Measurements from ENCODE around the gene GALNT17. TPM values are rescaled to one million over a fixed set of nuclear protein-coding genes. Genes with fewer than 3 reads are reported as not detected.

Gene GALNT17
- total RNA-seq, 5 donors from 2014 or later (not counting 1 experiment from before 2014, with no cell fraction given), result 0.09 to 0.20 TPM; not detected in 3

- Histone ChIP-seq H3K9me3 (peaks cover 2% of the 10 kb centered on the region), H3K4me3 (ENCODE audit: control insufficient read depth in 1 of 2, extremely low read depth in 1 of 2, low read length in 1 of 2) (no peak overlapping the region), H3K27ac (ENCODE audit: low read length) (no peak overlapping the region), H3K4me1 (ENCODE audit: control insufficient read depth in 1 of 2, extremely low read depth in 1 of 2, insufficient read depth in 2 of 2, low read length in 2 of 2) (no peaks in the 10 kb centered on the region), H3K27me3 (replicated peaks in 1 of 2; ENCODE audit: control insufficient read depth in 2 of 2, extremely low read depth in 1 of 2, insufficient read depth in 2 of 2, low read length in 1 of 2) (no peaks in the 10 kb centered on the region), H3K36me3 (ENCODE audit: control insufficient read depth in 2 of 2, extremely low read depth in 1 of 2, insufficient read depth in 1 of 2, low read length in 1 of 2) (no peaks in the 10 kb centered on the region)
- H3K9me3 Mint-ChIP-seq, result peaks cover 10 to 24% (median 18%) of the 10 kb centered on the region in 3 donors
- no peaks in the 10 kb centered on the region for H3K27me3 Mint-ChIP-seq
- DNase-seq, result no peak
- POLR2A ChIA-PET, result interaction anchor here in 1 of 2 donors (0.7 kb wide), 1 partner anchor 11 kb away, joined by 7 read pairs; no protein-coding TSS in a partner anchor
- no peak overlapping the region for H3K4me3 Mint-ChIP-seq
- no peak for ATAC-seq (replicated peaks in 1 of 4)
- H3K36me3 Mint-ChIP-seq, result no peaks in the 10 kb centered on the region
- H3K27ac Mint-ChIP-seq, result no peak overlapping the region
- CTCF ChIA-PET, result no interaction called here
- no peaks in the 10 kb centered on the region for H3K4me1 Mint-ChIP-seq
- no CpG with 5 or more reads among the region's 1 CpG for WGBS (ENCODE audit: insufficient coverage)
These were observed 52.7 kb downstream of the GALNT17 start for GRCh38 chr7:71184609-71185008.

GRCh38 chr7:71186535-71187057 lies 54.7 kb downstream of the GALNT17 start:
- ATAC-seq (replicated peaks in 1 of 4), result no peak
- Histone ChIP-seq H3K27ac (ENCODE audit: low read length) (no peak overlapping the region), H3K27me3 (replicated peaks in 1 of 2; ENCODE audit: control insufficient read depth in 2 of 2, extremely low read depth in 1 of 2, insufficient read depth in 2 of 2, low read length in 1 of 2) (no peaks in the 10 kb centered on the region), H3K4me3 (ENCODE audit: control insufficient read depth in 1 of 2, extremely low read depth in 1 of 2, low read length in 1 of 2) (no peak overlapping the region), H3K9me3 (peaks cover 2% of the 10 kb centered on the region), H3K36me3 (ENCODE audit: control insufficient read depth in 2 of 2, extremely low read depth in 1 of 2, insufficient read depth in 1 of 2, low read length in 1 of 2) (no peaks in the 10 kb centered on the region), H3K4me1 (ENCODE audit: control insufficient read depth in 1 of 2, extremely low read depth in 1 of 2, insufficient read depth in 2 of 2, low read length in 2 of 2) (no peaks in the 10 kb centered on the region)
- WGBS (ENCODE audit: insufficient coverage), result 73% methylated on average over 3 of the region's 4 CpGs
- ChIA-PET POLR2A (interaction anchor here in 1 of 2 donors (0.6 kb wide), 1 partner anchor 249 kb away, joined by 6 read pairs; no protein-coding TSS in a partner anchor), CTCF (no interaction called here)
- H3K27me3 Mint-ChIP-seq, result no peaks in the 10 kb centered on the region
- H3K4me3 Mint-ChIP-seq, result no peak overlapping the region
- peaks cover 6 to 27% (median 26%) of the 10 kb centered on the region in 3 donors for H3K9me3 Mint-ChIP-seq
- H3K36me3 Mint-ChIP-seq, result no peaks in the 10 kb centered on the region
- H3K4me1 Mint-ChIP-seq, result no peaks in the 10 kb centered on the region
- no peak for DNase-seq
- H3K27ac Mint-ChIP-seq, result no peak overlapping the region

- DNase-seq (no peak), ATAC-seq (replicated peaks in 1 of 4) (no peak)
- 76% methylated on average over 3 of the region's 6 CpGs for WGBS (ENCODE audit: insufficient coverage)
- Mint-ChIP-seq H3K9me3 (peaks cover 6 to 32% (median 29%) of the 10 kb centered on the region in 3 donors), H3K4me1 (no peaks in the 10 kb centered on the region), H3K27ac (no peak overlapping the region), H3K4me3 (no peak overlapping the region), H3K36me3 (no peaks in the 10 kb centered on the region), H3K27me3 (no peaks in the 10 kb centered on the region)
- CTCF ChIA-PET, result no interaction called here
- Histone ChIP-seq H3K9me3 (peaks cover 2% of the 10 kb centered on the region), H3K27ac (ENCODE audit: low read length) (no peak overlapping the region), H3K27me3 (replicated peaks in 1 of 2; ENCODE audit: control insufficient read depth in 2 of 2, extremely low read depth in 1 of 2, insufficient read depth in 2 of 2, low read length in 1 of 2) (no peaks in the 10 kb centered on the region), H3K4me1 (ENCODE audit: control insufficient read depth in 1 of 2, extremely low read depth in 1 of 2, insufficient read depth in 2 of 2, low read length in 2 of 2) (no peaks in the 10 kb centered on the region), H3K4me3 (ENCODE audit: control insufficient read depth in 1 of 2, extremely low read depth in 1 of 2, low read length in 1 of 2) (no peak overlapping the region), H3K36me3 (ENCODE audit: control insufficient read depth in 2 of 2, extremely low read depth in 1 of 2, insufficient read depth in 1 of 2, low read length in 1 of 2) (no peaks in the 10 kb centered on the region)
- POLR2A ChIA-PET, result no interaction called here
These were observed 59.8 kb downstream of the GALNT17 start for GRCh38 chr7:71191771-71192170.

GRCh38 chr7:71193099-71193810 lies 61.3 kb downstream of the GALNT17 start:
- H3K9me3 ChIP-seq, result peaks cover 2% of the 10 kb centered on the region
- no peaks in the 10 kb centered on the region for H3K36me3 ChIP-seq (ENCODE audit: control insufficient read depth in 2 of 2, extremely low read depth in 1 of 2, insufficient read depth in 1 of 2, low read length in 1 of 2)
- DNase-seq, result no peak
- H3K4me1 ChIP-seq (ENCODE audit: control insufficient read depth in 1 of 2, extremely low read depth in 1 of 2, insufficient read depth in 2 of 2, low read length in 2 of 2), result no peaks in the 10 kb centered on the region
- H3K36me3 Mint-ChIP-seq, result no peaks in the 10 kb centered on the region
- no peak overlapping the region for H3K27ac ChIP-seq (ENCODE audit: low read length)
- POLR2A ChIA-PET, result no interaction called here
- ATAC-seq (replicated peaks in 1 of 4), result no peak
- no peaks in the 10 kb centered on the region for H3K27me3 Mint-ChIP-seq
- CTCF ChIA-PET, result interaction anchor here in 1 of 2 donors (0.7 kb wide), 1 partner anchor 528 kb away, joined by 4 read pairs; no protein-coding TSS in a partner anchor
- peaks cover 10 to 32% (median 30%) of the 10 kb centered on the region in 3 donors for H3K9me3 Mint-ChIP-seq
- no peak overlapping the region for H3K4me3 Mint-ChIP-seq
- no peak overlapping the region for H3K27ac Mint-ChIP-seq
- H3K4me3 ChIP-seq (ENCODE audit: control insufficient read depth in 1 of 2, extremely low read depth in 1 of 2, low read length in 1 of 2), result no peak overlapping the region
- H3K4me1 Mint-ChIP-seq, result no peaks in the 10 kb centered on the region
- no CpG with 5 or more reads among the region's 5 CpGs for WGBS (ENCODE audit: insufficient coverage)
- no peaks in the 10 kb centered on the region for H3K27me3 ChIP-seq (replicated peaks in 1 of 2; ENCODE audit: control insufficient read depth in 2 of 2, extremely low read depth in 1 of 2, insufficient read depth in 2 of 2, low read length in 1 of 2)

- Histone ChIP-seq H3K27me3 (replicated peaks in 1 of 2; ENCODE audit: control insufficient read depth in 2 of 2, extremely low read depth in 1 of 2, insufficient read depth in 2 of 2, low read length in 1 of 2) (no peaks in the 10 kb centered on the region), H3K9me3 (no peaks in the 10 kb centered on the region), H3K36me3 (ENCODE audit: control insufficient read depth in 2 of 2, extremely low read depth in 1 of 2, insufficient read depth in 1 of 2, low read length in 1 of 2) (no peaks in the 10 kb centered on the region), H3K27ac (ENCODE audit: low read length) (no peak overlapping the region), H3K4me3 (ENCODE audit: control insufficient read depth in 1 of 2, extremely low read depth in 1 of 2, low read length in 1 of 2) (no peak overlapping the region), H3K4me1 (ENCODE audit: control insufficient read depth in 1 of 2, extremely low read depth in 1 of 2, insufficient read depth in 2 of 2, low read length in 2 of 2) (no peaks in the 10 kb centered on the region)
- DNase-seq (no peak), ATAC-seq (replicated peaks in 1 of 4) (no peak)
- POLR2A ChIA-PET, result no interaction called here
- 88% methylated on average over 3 of the region's 6 CpGs for WGBS (ENCODE audit: insufficient coverage)
- Mint-ChIP-seq H3K4me3 (no peak overlapping the region), H3K4me1 (no peaks in the 10 kb centered on the region), H3K36me3 (no peaks in the 10 kb centered on the region), H3K27me3 (no peaks in the 10 kb centered on the region), H3K9me3 (peaks cover 21 to 28% (median 22%) of the 10 kb centered on the region in 3 donors), H3K27ac (no peak overlapping the region)
- CTCF ChIA-PET, result no interaction called here
These were observed 66.4 kb downstream of the GALNT17 start for GRCh38 chr7:71198391-71198790.

- peaks cover 22 to 29% (median 26%) of the 10 kb centered on the region in 3 donors for H3K9me3 Mint-ChIP-seq
- H3K36me3 Mint-ChIP-seq, result no peaks in the 10 kb centered on the region
- Histone ChIP-seq H3K9me3 (no peaks in the 10 kb centered on the region), H3K27ac (ENCODE audit: low read length) (no peak overlapping the region), H3K27me3 (replicated peaks in 1 of 2; ENCODE audit: control insufficient read depth in 2 of 2, extremely low read depth in 1 of 2, insufficient read depth in 2 of 2, low read length in 1 of 2) (no peaks in the 10 kb centered on the region), H3K4me3 (ENCODE audit: control insufficient read depth in 1 of 2, extremely low read depth in 1 of 2, low read length in 1 of 2) (no peak overlapping the region), H3K36me3 (ENCODE audit: control insufficient read depth in 2 of 2, extremely low read depth in 1 of 2, insufficient read depth in 1 of 2, low read length in 1 of 2) (no peaks in the 10 kb centered on the region), H3K4me1 (ENCODE audit: control insufficient read depth in 1 of 2, extremely low read depth in 1 of 2, insufficient read depth in 2 of 2, low read length in 2 of 2) (no peaks in the 10 kb centered on the region)
- no peak overlapping the region for H3K27ac Mint-ChIP-seq
- POLR2A ChIA-PET, result no interaction called here
- DNase-seq (no peak), ATAC-seq (replicated peaks in 1 of 4) (no peak)
- WGBS (ENCODE audit: insufficient coverage), result 92% methylated on average over 8 of the region's 8 CpGs
- no peaks in the 10 kb centered on the region for H3K4me1 Mint-ChIP-seq
- H3K27me3 Mint-ChIP-seq, result no peaks in the 10 kb centered on the region
- CTCF ChIA-PET, result no interaction called here
- H3K4me3 Mint-ChIP-seq, result no peak overlapping the region
These were observed 66.9 kb downstream of the GALNT17 start for GRCh38 chr7:71198887-71199286.
